ENCODE measurements around the gene SEMA6C. TPM values are rescaled to one million over a fixed set of nuclear protein-coding genes. Genes with fewer than 3 reads are reported as not detected.
"Not testable (repeated sequence)": the region's sequence is repeated elsewhere in the genome, so short reads cannot be mapped to it uniquely, and the experiment has no call there.

SEMA6C gene
- total and polyA plus RNA-seq, 2 of the 8 experiments (the other 6 are each of a cell fraction or from before 2014, with no cell fraction given), result 12.2 to 15.7 TPM

GRCh38 chr1:151097426-151097825 is 49.0 kb downstream of the SEMA6C start:
- not testable (repeated sequence) for H3K27me3 ChIP-seq (replicated peaks in 1 of 4; ENCODE audit: control insufficient read depth in 3 of 4, extremely low read depth in 1 of 4, insufficient read depth in 3 of 4, low read length in 3 of 4); H3K36me3 ChIP-seq (ENCODE audit: control insufficient read depth in 2 of 4, insufficient read depth in 4 of 4, low read length in 3 of 4); H3K79me2 ChIP-seq (ENCODE audit: control insufficient read depth in 1 of 2, insufficient read depth in 2 of 2, low read length in 2 of 2); H4K5ac ChIP-seq (ENCODE audit: insufficient read length, low read depth, low read length); H2AFZ ChIP-seq (ENCODE audit: low read length); H3K4me3 ChIP-seq (ENCODE audit: extremely low read depth in 1 of 4, insufficient read depth in 2 of 4, low read depth in 3 of 4, low read length in 4 of 4); H4K91ac ChIP-seq (replicated peaks; ENCODE audit: insufficient read length, low read length); H3K56ac ChIP-seq (replicated peaks; ENCODE audit: insufficient read length, low read depth, low read length); H2BK12ac ChIP-seq (ENCODE audit: low read depth, low read length); H3K9ac ChIP-seq (replicated peaks in 1 of 4; ENCODE audit: extremely low read depth in 1 of 4, low read depth in 3 of 4, low read length in 3 of 4); H2BK20ac ChIP-seq (ENCODE audit: low read length); H3K9me3 ChIP-seq (ENCODE audit: insufficient read depth in 2 of 2, low read depth in 1 of 2, low read length in 1 of 2); H3K4me1 ChIP-seq (replicated peaks in 1 of 4; ENCODE audit: control insufficient read depth in 3 of 4, insufficient read depth in 4 of 4, low read length in 3 of 4); H4K8ac ChIP-seq (ENCODE audit: extremely low read depth, insufficient read depth, low read length); H2AK5ac ChIP-seq (ENCODE audit: low read depth, low read length); H3K79me1 ChIP-seq (ENCODE audit: low read depth, low read length); H3K14ac ChIP-seq (ENCODE audit: insufficient read length); H4K20me1 ChIP-seq (replicated peaks in 1 of 2; ENCODE audit: control insufficient read depth in 1 of 2, insufficient read depth in 2 of 2, low read length in 2 of 2); FAIRE-seq; H3K18ac ChIP-seq (ENCODE audit: extremely low read depth, low read length); H2BK15ac ChIP-seq (ENCODE audit: low read length); H2BK120ac ChIP-seq (replicated peaks; ENCODE audit: low read depth, low read length); H3K23ac ChIP-seq (ENCODE audit: insufficient read length); H3K23me2 ChIP-seq (ENCODE audit: low read depth, low read length); H3K4me2 ChIP-seq (ENCODE audit: insufficient read depth in 1 of 2, low read depth in 2 of 2, low read length in 2 of 2); DNase-seq (ENCODE audit: low read depth in 1 of 2, low spot score in 2 of 2); H3K4ac ChIP-seq (replicated peaks; ENCODE audit: insufficient read length, low read depth, low read length); H3K27ac ChIP-seq (ENCODE audit: low read depth, low read length); H2BK5ac ChIP-seq (ENCODE audit: low read depth, low read length)
- CTCF ChIA-PET (ENCODE audit: partially characterized antibody), result interaction anchor here (0.6 to 15.7 kb wide), 9 partner anchors 10 to 900 kb away, joined by 3 to 285 read pairs (median 5); partner anchors contain the start of genes CDC42SE1, MLLT11 and TNFAIP8L2
- 81% methylated on average over 5 of the region's 6 CpGs; no CpG with 5 or more reads in 1 of the 2 experiments for WGBS, 2 experiments (ENCODE audit: extremely low coverage in 1 of 2, insufficient coverage in 1 of 2, insufficient read length in 1 of 2, insufficient replicate concordance in 2 of 2, low coverage in 1 of 2, low lambda C conversion rate in 2 of 2, missing lambda C conversion rate in 1 of 2)
- POLR2A ChIA-PET (ENCODE audit: partially characterized antibody), result interaction anchor here (1.2 to 1.4 kb wide), 2 partner anchors 36 to 59 kb away, joined by 4 read pairs; partner anchors contain the start of gene TNFAIP8L2
